ENCODE data around the gene XPC. TPM values are rescaled to one million over a fixed set of nuclear protein-coding genes. Genes with fewer than 3 reads are reported as not detected.
"Not testable (repeated sequence)": the region's sequence is repeated elsewhere in the genome, so short reads cannot be mapped to it uniquely, and the experiment has no call there.

The XPC gene
- total and polyA plus RNA-seq, 2 donors: 19.1 to 32.8 TPM

DNA sequence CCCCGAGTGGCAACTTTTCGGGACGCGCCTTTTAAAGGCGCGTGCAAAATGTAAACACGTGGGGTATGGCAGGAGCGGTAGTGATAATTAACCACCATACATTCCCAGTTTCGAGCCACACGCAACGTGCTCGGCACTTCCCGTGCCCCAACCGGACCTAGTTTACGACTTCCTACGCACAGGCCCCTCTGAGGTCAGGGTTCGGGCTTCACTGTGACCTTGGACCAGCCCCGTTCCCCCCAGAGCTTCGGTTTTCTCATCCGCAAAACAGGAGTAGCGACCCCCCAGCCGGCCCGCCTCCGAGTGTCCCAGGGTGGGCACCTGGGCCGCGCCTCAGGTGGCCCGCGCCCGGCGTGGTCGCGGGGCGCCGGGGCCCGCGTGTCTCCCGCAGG lies 54.2 kb downstream of the XPC start:
- DNase-seq (ENCODE audit: low read depth in 6 of 9, low spot score in 9 of 9): peak in 5 of 9 donors; percentile 40 to 80 (median 42)
- WGBS: under 1% methylated on average over 37 of the region's 37 CpGs
- peaks cover 22 to 33% of the 10 kb centered on the region in 2 donors for H3K4me1 ChIP-seq (ENCODE audit: control insufficient read depth in 2 of 2, insufficient read depth in 2 of 2, low read length in 2 of 2)
- no peaks in the 10 kb centered on the region for H3K27me3 ChIP-seq (ENCODE audit: control insufficient read depth in 2 of 2, insufficient read depth in 1 of 2, low read length in 1 of 2)
- H3K9me3 ChIP-seq (ENCODE audit: control insufficient read depth in 2 of 2, insufficient read depth in 1 of 2, low read length in 1 of 2): no peaks in the 10 kb centered on the region
- H3K4me3 ChIP-seq (ENCODE audit: low read length in 2 of 2): peak overlapping the region; percentile 76 to 99
- peaks cover 5 to 20% of the 10 kb centered on the region in 2 donors for H3K36me3 ChIP-seq (ENCODE audit: control insufficient read depth in 2 of 2, insufficient read depth in 2 of 2, low read length in 1 of 2)
- peak overlapping the region; percentile 1 to 77 for H3K27ac ChIP-seq (ENCODE audit: low read depth in 1 of 2, low read length in 1 of 2)

DNA sequence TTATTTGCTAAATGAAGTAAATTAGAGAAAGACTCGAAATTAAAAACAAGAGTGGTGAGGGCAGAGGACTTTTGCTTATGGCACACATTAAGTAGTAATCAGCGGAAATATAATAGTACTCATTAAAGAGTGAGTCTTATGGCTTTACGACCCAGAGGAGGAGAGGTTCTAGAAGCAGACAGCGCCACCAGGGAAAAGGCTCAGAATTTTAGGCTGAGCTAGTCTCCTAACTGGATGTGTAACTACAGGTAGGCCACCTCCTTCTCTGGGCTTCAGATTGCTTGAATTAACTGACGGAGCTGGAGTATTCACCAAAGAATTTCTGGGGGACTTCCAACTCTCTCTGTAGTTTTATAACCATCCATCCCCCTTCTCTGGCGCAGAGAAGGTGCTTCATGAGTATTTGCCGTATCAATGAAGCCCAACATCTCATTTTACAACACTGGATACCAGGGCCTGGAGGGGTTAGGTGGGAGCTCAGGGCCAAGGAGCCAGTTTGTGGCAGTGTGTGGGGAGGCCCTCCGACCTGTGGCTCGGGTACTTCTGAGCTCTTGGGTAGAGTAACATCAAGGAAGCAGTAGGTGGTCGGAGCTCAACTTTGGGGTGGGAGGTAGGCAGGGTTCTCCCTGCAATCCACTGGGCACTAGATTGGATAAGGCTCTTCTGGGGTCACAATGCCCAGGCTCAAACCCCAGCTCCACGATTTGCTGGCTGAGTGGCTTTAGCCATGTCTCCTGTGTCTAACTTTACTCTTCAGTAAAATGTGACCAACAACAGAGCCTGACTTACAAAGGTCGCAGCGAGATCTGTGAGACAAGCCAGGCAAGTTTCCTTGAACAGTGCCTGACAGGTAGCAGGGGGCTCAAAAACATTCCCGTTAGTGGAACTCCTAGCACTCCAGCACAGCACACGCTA lies 54.8 kb downstream of the XPC start:
- 61% methylated on average over 15 of the region's 15 CpGs for WGBS
- no peak for DNase-seq (ENCODE audit: low read depth in 6 of 9, low spot score in 9 of 9)
- Histone ChIP-seq H3K4me3 (ENCODE audit: low read length in 2 of 2) (peak overlapping the region; percentile 76 to 99), H3K9me3 (ENCODE audit: control insufficient read depth in 2 of 2, insufficient read depth in 1 of 2, low read length in 1 of 2) (no peaks in the 10 kb centered on the region), H3K27me3 (ENCODE audit: control insufficient read depth in 2 of 2, insufficient read depth in 1 of 2, low read length in 1 of 2) (no peaks in the 10 kb centered on the region), H3K4me1 (ENCODE audit: control insufficient read depth in 2 of 2, insufficient read depth in 2 of 2, low read length in 2 of 2) (peaks cover 22 to 33% of the 10 kb centered on the region in 2 donors), H3K27ac (ENCODE audit: low read depth in 1 of 2, low read length in 1 of 2) (peak overlapping the region; percentile 1 to 77), H3K36me3 (ENCODE audit: control insufficient read depth in 2 of 2, insufficient read depth in 2 of 2, low read length in 1 of 2) (peaks cover 0 to 20% of the 10 kb centered on the region in 2 donors)

DNA sequence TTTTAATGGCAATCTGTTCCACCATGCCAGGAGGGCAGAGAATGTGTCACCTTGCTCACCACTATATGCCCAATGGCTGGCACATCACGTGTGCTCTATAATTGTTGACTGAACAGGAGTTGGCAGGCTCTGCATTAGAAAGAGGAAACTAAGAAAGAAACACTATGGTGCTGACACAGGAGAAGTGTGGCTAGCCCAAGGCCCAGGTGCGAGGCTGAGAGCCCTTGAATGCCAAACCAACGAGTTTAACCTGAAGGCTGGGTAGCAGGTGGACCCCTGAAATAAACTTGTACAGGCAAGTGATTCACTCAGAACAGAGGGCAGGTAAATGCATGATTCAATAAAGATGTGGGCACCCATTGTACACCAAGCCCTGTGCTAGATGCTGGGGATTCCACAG lies 56.1 kb downstream of the XPC start:
- no peak overlapping the region for H3K27ac ChIP-seq (ENCODE audit: low read depth in 1 of 2, low read length in 1 of 2)
- no peaks in the 10 kb centered on the region for H3K9me3 ChIP-seq (ENCODE audit: control insufficient read depth in 2 of 2, insufficient read depth in 1 of 2, low read length in 1 of 2)
- H3K4me1 ChIP-seq (ENCODE audit: control insufficient read depth in 2 of 2, insufficient read depth in 2 of 2, low read length in 2 of 2): peaks cover 22 to 33% of the 10 kb centered on the region in 2 donors
- H3K36me3 ChIP-seq (ENCODE audit: control insufficient read depth in 2 of 2, insufficient read depth in 2 of 2, low read length in 1 of 2): peaks cover 0 to 8% of the 10 kb centered on the region in 2 donors
- no peak overlapping the region for H3K4me3 ChIP-seq (ENCODE audit: low read length in 2 of 2)
- H3K27me3 ChIP-seq (ENCODE audit: control insufficient read depth in 2 of 2, insufficient read depth in 1 of 2, low read length in 1 of 2): no peaks in the 10 kb centered on the region
- WGBS: 98% methylated on average over 3 of the region's 3 CpGs
- DNase-seq (ENCODE audit: low read depth in 6 of 9, low spot score in 9 of 9): no peak

- WGBS: 98% methylated on average over 5 of the region's 5 CpGs
- H3K27ac ChIP-seq (ENCODE audit: low read depth in 1 of 2, low read length in 1 of 2): no peak overlapping the region
Measured at GRCh38 chr3:14121859-14122258, 56.5 kb downstream of the XPC start.

GRCh38 chr3:14120921-14121448 lies 57.4 kb downstream of the XPC start:
- H3K9me3 ChIP-seq (ENCODE audit: control insufficient read depth in 2 of 2, insufficient read depth in 1 of 2, low read length in 1 of 2); H3K36me3 ChIP-seq (ENCODE audit: control insufficient read depth in 2 of 2, insufficient read depth in 2 of 2, low read length in 1 of 2); H3K27me3 ChIP-seq (ENCODE audit: control insufficient read depth in 2 of 2, insufficient read depth in 1 of 2, low read length in 1 of 2); H3K27ac ChIP-seq (ENCODE audit: low read depth in 1 of 2, low read length in 1 of 2); DNase-seq (ENCODE audit: low read depth in 6 of 9, low spot score in 9 of 9); H3K4me3 ChIP-seq (ENCODE audit: low read length in 2 of 2): not testable (repeated sequence)
- H3K4me1 ChIP-seq (ENCODE audit: control insufficient read depth in 2 of 2, insufficient read depth in 2 of 2, low read length in 2 of 2): peaks cover 17 to 24% of the 10 kb centered on the region in 2 donors
- WGBS: 100% methylated on average over 2 of the region's 2 CpGs

More at GRCh38 chr3:14121859-14122258, 56.5 kb downstream of the XPC start:
- Histone ChIP-seq H3K4me1 (ENCODE audit: control insufficient read depth in 2 of 2, insufficient read depth in 2 of 2, low read length in 2 of 2) (peaks cover 19 to 33% of the 10 kb centered on the region in 2 donors), H3K9me3 (ENCODE audit: control insufficient read depth in 2 of 2, insufficient read depth in 1 of 2, low read length in 1 of 2) (no peaks in the 10 kb centered on the region), H3K27me3 (ENCODE audit: control insufficient read depth in 2 of 2, insufficient read depth in 1 of 2, low read length in 1 of 2) (no peaks in the 10 kb centered on the region), H3K36me3 (ENCODE audit: control insufficient read depth in 2 of 2, insufficient read depth in 2 of 2, low read length in 1 of 2) (peaks cover 0 to 6% of the 10 kb centered on the region in 2 donors), H3K4me3 (ENCODE audit: low read length in 2 of 2) (no peak overlapping the region)
- DNase-seq (ENCODE audit: low read depth in 6 of 9, low spot score in 9 of 9): no peak

GRCh38 chr3:14120111-14120920 lies 58.1 kb downstream of the XPC start:
- Histone ChIP-seq H3K27me3 (ENCODE audit: control insufficient read depth in 2 of 2, insufficient read depth in 1 of 2, low read length in 1 of 2) (no peaks in the 10 kb centered on the region), H3K4me3 (ENCODE audit: low read length in 2 of 2) (no peak overlapping the region), H3K27ac (ENCODE audit: low read depth in 1 of 2, low read length in 1 of 2) (no peak overlapping the region), H3K36me3 (ENCODE audit: control insufficient read depth in 2 of 2, insufficient read depth in 2 of 2, low read length in 1 of 2) (peaks cover 9% of the 10 kb centered on the region in 2 donors), H3K4me1 (ENCODE audit: control insufficient read depth in 2 of 2, insufficient read depth in 2 of 2, low read length in 2 of 2) (peaks cover 11 to 18% of the 10 kb centered on the region in 2 donors), H3K9me3 (ENCODE audit: control insufficient read depth in 2 of 2, insufficient read depth in 1 of 2, low read length in 1 of 2) (no peaks in the 10 kb centered on the region)
- DNase-seq (ENCODE audit: low read depth in 6 of 9, low spot score in 9 of 9): no peak
- 98% methylated on average over 11 of the region's 11 CpGs for WGBS

- no peak for DNase-seq (ENCODE audit: low read depth in 6 of 9, low spot score in 9 of 9)
- Histone ChIP-seq H3K4me1 (ENCODE audit: control insufficient read depth in 2 of 2, insufficient read depth in 2 of 2, low read length in 2 of 2) (peaks cover 11 to 18% of the 10 kb centered on the region in 2 donors), H3K36me3 (ENCODE audit: control insufficient read depth in 2 of 2, insufficient read depth in 2 of 2, low read length in 1 of 2) (peaks cover 12 to 15% of the 10 kb centered on the region in 2 donors), H3K9me3 (ENCODE audit: control insufficient read depth in 2 of 2, insufficient read depth in 1 of 2, low read length in 1 of 2) (no peaks in the 10 kb centered on the region), H3K27me3 (ENCODE audit: control insufficient read depth in 2 of 2, insufficient read depth in 1 of 2, low read length in 1 of 2) (no peaks in the 10 kb centered on the region), H3K4me3 (ENCODE audit: low read length in 2 of 2) (no peak overlapping the region), H3K27ac (ENCODE audit: low read depth in 1 of 2, low read length in 1 of 2) (no peak overlapping the region)
- 94% methylated on average over 2 of the region's 2 CpGs for WGBS
Measured at GRCh38 chr3:14119651-14120050, 58.8 kb downstream of the XPC start.

GRCh38 chr3:14118400-14119381 lies 59.7 kb downstream of the XPC start:
- no peak overlapping the region for H3K4me3 ChIP-seq (ENCODE audit: low read length in 2 of 2)
- peaks cover 12 to 24% of the 10 kb centered on the region in 2 donors for H3K36me3 ChIP-seq (ENCODE audit: control insufficient read depth in 2 of 2, insufficient read depth in 2 of 2, low read length in 1 of 2)
- H3K9me3 ChIP-seq (ENCODE audit: control insufficient read depth in 2 of 2, insufficient read depth in 1 of 2, low read length in 1 of 2): no peaks in the 10 kb centered on the region
- DNase-seq (ENCODE audit: low read depth in 6 of 9, low spot score in 9 of 9): no peak
- H3K27ac ChIP-seq (ENCODE audit: low read depth in 1 of 2, low read length in 1 of 2): peak overlapping the region in 1 of 2 donors; percentile 62
- H3K27me3 ChIP-seq (ENCODE audit: control insufficient read depth in 2 of 2, insufficient read depth in 1 of 2, low read length in 1 of 2): no peaks in the 10 kb centered on the region
- WGBS: 92% methylated on average over 13 of the region's 13 CpGs
- peaks cover 6 to 12% of the 10 kb centered on the region in 2 donors for H3K4me1 ChIP-seq (ENCODE audit: control insufficient read depth in 2 of 2, insufficient read depth in 2 of 2, low read length in 2 of 2)
